Suprapubic skin (tissue), 4 donors: ENCODE measurements around the gene CFAP74. TPM values are rescaled to one million over a fixed set of nuclear protein-coding genes. Genes with fewer than 3 reads are reported as not detected.

Experiments used
- DNase-seq, 2 donors: peaks; one replicate each; pipeline ENCODE4 v3.0.0-alpha.2; 2019; ENCODE audit warnings: low spot score in 2 of 2
- H3K27ac ChIP-seq: fragments of 200-600 bp; sonication (generic); one replicate; pipeline ENCODE4 v1.5.1; 2019
- H3K27me3 ChIP-seq: fragments of 200-600 bp; sonication (generic); one replicate; pipeline ENCODE4 v1.5.1; 2019
- H3K36me3 ChIP-seq: fragments of 200-600 bp; sonication (generic); one replicate; pipeline ENCODE4 v1.5.1; 2019
- H3K4me1 ChIP-seq: fragments of 200-600 bp; sonication (generic); one replicate; pipeline ENCODE4 v1.5.1; 2019
- H3K4me3 ChIP-seq: fragments of 200-600 bp; sonication (generic); one replicate; pipeline ENCODE4 v1.5.1; 2019; ENCODE audit warnings: mild to moderate bottlenecking
- H3K9me3 ChIP-seq: fragments of 200-600 bp; sonication (generic); one replicate; pipeline ENCODE4 v1.5.1; 2019
- CTCF ChIP-seq, 2 donors: fragments of 200-600 bp in 1 of 2; fragments of 450-650 bp in 1 of 2; sonication (generic) in 1 of 2; IDR thresholded peaks; one replicate each; pipeline ENCODE4 v1.5.1; 2016 to 2019; ENCODE audit warnings: antibody characterized with exemption in 2 of 2, mild to moderate bottlenecking in 1 of 2, moderate library complexity in 1 of 2
- EP300 ChIP-seq: sonication (generic); formaldehyde crosslinking; IDR thresholded peaks from one replicate; pipeline ENCODE4 v1.6.1; 2017; ENCODE audit warnings: antibody characterized with exemption
- POLR2A ChIP-seq, 2 donors: fragments of 450-650 bp; IDR thresholded peaks; one replicate each; pipeline ENCODE4 v1.6.1; 2017; ENCODE audit warnings: antibody characterized with exemption in 2 of 2, mild to moderate bottlenecking in 2 of 2, moderate library complexity in 2 of 2
- POLR2AphosphoS5 ChIP-seq, 3 donors: sonication (generic); formaldehyde crosslinking; IDR thresholded peaks; one replicate each; pipeline ENCODE4 v1.6.1; 2017; ENCODE audit warnings: antibody characterized with exemption in 3 of 3
- WGBS: methylation state at CpG from one replicate; pipeline ENCODE4 v1.1.5; 2018; 5-methylcytosine and 5-hydroxymethylcytosine counted together
- total RNA-seq, 4 donors: library from RNA; depleted of rRNA; stranded (reverse); fragments of >200 nt; gene quantifications; one replicate each; pipeline ENCODE4 v1.1.0, GENCODE V29; 2016

The CFAP74 gene
- total RNA-seq, 4 donors from 2014 or later = not detected

- Histone ChIP-seq H3K4me3 (no peak overlapping the region), H3K9me3 (no peaks in the 10 kb centered on the region), H3K36me3 (no peaks in the 10 kb centered on the region), H3K27ac (no peak overlapping the region), H3K4me1 (peaks cover 7% of the 10 kb centered on the region), H3K27me3 (peaks cover 48% of the 10 kb centered on the region)
- TF ChIP-seq POLR2AphosphoS5 (IDR thresholded peaks at IDR 0.05) = no peak
- no peak for TF ChIP-seq POLR2A (IDR thresholded peaks at IDR 0.05)
- no peak for TF ChIP-seq EP300
- TF ChIP-seq CTCF (IDR thresholded peaks at IDR 0.05) = no peak
- WGBS = 45% methylated on average over 8 of the region's 12 CpGs
- no peak for DNase-seq
These were observed 34.6 kb downstream of the CFAP74 start for GRCh38 chr1:1968767-1969504.

GRCh38 chr1:1967879-1968278 is 35.7 kb downstream of the CFAP74 start:
- Histone ChIP-seq H3K36me3 (no peaks in the 10 kb centered on the region), H3K27me3 (peaks cover 46% of the 10 kb centered on the region), H3K4me1 (peaks cover 7% of the 10 kb centered on the region), H3K9me3 (no peaks in the 10 kb centered on the region), H3K27ac (no peak overlapping the region), H3K4me3 (no peak overlapping the region)
- no peak for DNase-seq
- TF ChIP-seq CTCF (IDR thresholded peaks at IDR 0.05) (no peak), POLR2A (IDR thresholded peaks at IDR 0.05) (no peak), POLR2AphosphoS5 (IDR thresholded peaks at IDR 0.05) (no peak), EP300 (no peak)
- 73% methylated on average over 3 of the region's 3 CpGs for WGBS

GRCh38 chr1:1967151-1967550 is 36.4 kb downstream of the CFAP74 start:
- H3K4me1 ChIP-seq = peaks cover 7% of the 10 kb centered on the region
- TF ChIP-seq POLR2AphosphoS5 (IDR thresholded peaks at IDR 0.05) (no peak), CTCF (IDR thresholded peaks at IDR 0.05) (no peak)
- H3K36me3 ChIP-seq = no peaks in the 10 kb centered on the region
- no peak for DNase-seq
- no peak overlapping the region for H3K4me3 ChIP-seq
- 84% methylated on average over 11 of the region's 16 CpGs for WGBS
- H3K27me3 ChIP-seq = peaks cover 43% of the 10 kb centered on the region
- no peak overlapping the region for H3K27ac ChIP-seq
- no peaks in the 10 kb centered on the region for H3K9me3 ChIP-seq

- peaks cover 7% of the 10 kb centered on the region for H3K4me1 ChIP-seq
- 72% methylated on average over 35 of the region's 38 CpGs for WGBS
- no peak for DNase-seq
- no peak overlapping the region for H3K4me3 ChIP-seq
- no peaks in the 10 kb centered on the region for H3K9me3 ChIP-seq
- TF ChIP-seq POLR2A (IDR thresholded peaks at IDR 0.05) (no peak), EP300 (no peak), CTCF (IDR thresholded peaks at IDR 0.05) (no peak), POLR2AphosphoS5 (IDR thresholded peaks at IDR 0.05) (no peak)
- H3K27me3 ChIP-seq = peaks cover 47% of the 10 kb centered on the region
- H3K27ac ChIP-seq = no peak overlapping the region
- no peaks in the 10 kb centered on the region for H3K36me3 ChIP-seq
These were observed 37.4 kb downstream of the CFAP74 start for GRCh38 chr1:1966071-1966740.

GRCh38 chr1:1965546-1965945 is 38.0 kb downstream of the CFAP74 start:
- H3K27ac ChIP-seq = no peak overlapping the region
- WGBS = no CpG with 5 or more reads among the region's 10 CpGs
- H3K36me3 ChIP-seq = no peaks in the 10 kb centered on the region
- DNase-seq = no peak
- H3K4me1 ChIP-seq = peaks cover 9% of the 10 kb centered on the region
- TF ChIP-seq POLR2AphosphoS5 (IDR thresholded peaks at IDR 0.05) (no peak), CTCF (IDR thresholded peaks at IDR 0.05) (no peak), EP300 (no peak), POLR2A (IDR thresholded peaks at IDR 0.05) (no peak)
- H3K27me3 ChIP-seq = peaks cover 52% of the 10 kb centered on the region
- no peak overlapping the region for H3K4me3 ChIP-seq
- no peaks in the 10 kb centered on the region for H3K9me3 ChIP-seq
